ENCODE measurements around the gene UST.

DNA sequence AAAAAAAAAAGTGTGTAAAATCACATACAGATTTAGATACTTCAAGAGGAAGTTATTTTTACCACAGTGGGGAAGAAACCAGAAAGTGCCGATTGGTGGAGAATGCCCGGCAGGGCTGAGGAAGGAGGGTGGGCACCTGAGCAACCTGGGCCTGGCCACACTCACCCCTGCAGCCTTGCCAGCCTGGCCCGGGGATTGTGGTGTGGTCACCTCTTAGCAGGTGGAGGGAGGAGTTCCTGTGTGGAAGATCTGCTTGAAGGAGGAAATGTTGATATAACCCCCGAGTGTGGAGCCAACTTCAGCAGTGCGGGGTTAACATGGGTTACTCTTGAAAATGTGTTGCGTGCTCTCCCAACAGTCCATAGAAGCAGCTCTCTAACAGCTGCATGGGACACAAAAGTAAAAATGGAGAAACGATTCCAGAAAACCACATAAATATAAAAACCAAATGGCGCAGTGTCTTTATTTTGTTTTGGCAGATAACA lies 14.7 kb downstream of the UST start:
- TF ChIP-seq CTCF (IDR thresholded peaks at IDR 0.05; ENCODE audit: low read depth, low read length, missing input control): no peak
- TF ChIP-seq MAX (IDR thresholded peaks at IDR 0.05): no peak
- no peak for TF ChIP-seq RAD21 (IDR thresholded peaks at IDR 0.05)
- TF ChIP-seq NR2F2 (IDR thresholded peaks at IDR 0.05): no peak
- no peak for TF ChIP-seq EGR1 (IDR thresholded peaks at IDR 0.05; ENCODE audit: low read depth in 2 of 2)
